HepG2 (cell line): Measurements from ENCODE around the gene SH3D19. TPM values are rescaled to one million over a fixed set of nuclear protein-coding genes. Genes with fewer than 3 reads are reported as not detected.

Experiments
- ARNTL ChIP-seq: sonication (generic); formaldehyde crosslinking; IDR thresholded peaks from 2 replicates; pipeline ENCODE4 v1.4.0; 2020; ENCODE audit warnings: mild to moderate bottlenecking, missing genetic modification reagents
- FOXC1 ChIP-seq: sonication (generic); formaldehyde crosslinking; IDR thresholded peaks from 2 replicates; pipeline ENCODE4 v1.8.0; 2022; ENCODE audit warnings: mild to moderate bottlenecking, missing genetic modification reagents, borderline replicate concordance
- FOXJ3 ChIP-seq: sonication (generic); formaldehyde crosslinking; IDR thresholded peaks from 2 replicates; pipeline ENCODE4 v1.4.0; 2020; ENCODE audit warnings: missing genetic modification reagents, mild to moderate bottlenecking, borderline replicate concordance
- MNT ChIP-seq: fragments of 450-650 bp; IDR thresholded peaks from 2 replicates; pipeline ENCODE4 v1.6.1; 2016
- MTA3 ChIP-seq: sonication (generic); formaldehyde crosslinking; IDR thresholded peaks from 2 replicates; pipeline ENCODE4 v1.4.0; 2020; ENCODE audit warnings: missing genetic modification reagents
- PITX1 ChIP-seq: sonication (generic); formaldehyde crosslinking; IDR thresholded peaks from 2 replicates; pipeline ENCODE4 v1.5.1; 2020; ENCODE audit warnings: mild to moderate bottlenecking, missing genetic modification reagents
- SIN3B ChIP-seq: fragments of 150-350 bp; IDR thresholded peaks from 2 replicates; pipeline ENCODE4 v1.6.1; 2014; ENCODE audit warnings: low read length
- U2AF2 ChIP-seq: fragments of 200-400 bp; formaldehyde crosslinking; IDR thresholded peaks from 2 replicates; pipeline ENCODE4 v1.6.1; 2017; ENCODE audit warnings: low read depth, mild to moderate bottlenecking, low read length
- ZBTB7A ChIP-seq: sonication (generic); formaldehyde crosslinking; IDR thresholded peaks from 2 replicates; pipeline ENCODE4 v1.8.0; 2022; ENCODE audit warnings: mild to moderate bottlenecking, missing genetic modification reagents
- ZHX1 ChIP-seq: sonication (generic); formaldehyde crosslinking; IDR thresholded peaks from 2 replicates; pipeline ENCODE4 v1.8.1; 2022; ENCODE audit warnings: low read depth, mild to moderate bottlenecking, missing genetic modification reagents
- ZNF3 ChIP-seq: IDR thresholded peaks from 2 replicates; pipeline ENCODE4 v1.7.0; 2017; ENCODE audit warnings: inconsistent platforms
- ZNF317 ChIP-seq: sonication (generic); formaldehyde crosslinking; IDR thresholded peaks from 2 replicates; pipeline ENCODE4 v1.5.0; 2020; ENCODE audit warnings: mild to moderate bottlenecking, missing genetic modification reagents
- ZNF446 ChIP-seq: sonication (generic); formaldehyde crosslinking; IDR thresholded peaks from 2 replicates; pipeline ENCODE4 v1.5.0; 2020; ENCODE audit warnings: mild to moderate bottlenecking, missing genetic modification reagents
- ZNF816 ChIP-seq: sonication (generic); formaldehyde crosslinking; IDR thresholded peaks from 2 replicates; pipeline ENCODE4 v1.8.0; 2022; ENCODE audit warnings: missing genetic modification reagents, mild to moderate bottlenecking, borderline replicate concordance
- polyA plus RNA-seq, 8 experiments: library from polyadenylated mRNA; depleted of rRNA in 3 of 8; stranded (reverse) in 7 of 8; unstranded in 1 of 8; fragments of >200 nt; fragmentation: Illumina TruSeq in 4 of 8; extraction: Trizol in 4 of 8; gene quantifications; 2 replicates each; pipeline versions ENCODE4 v1.2.1 to v1.2.3, GENCODE V29; 2011 to 2016; ENCODE audit warnings: low read depth in 4 of 8, missing spikeins in 1 of 8, mixed read lengths in 1 of 8; ENCODE audit not compliant: insufficient read depth in 1 of 8
- total RNA-seq, 5 experiments: library from RNA; depleted of rRNA; stranded (reverse); fragments of >200 nt; fragmentation: Illumina TruSeq; extraction: Trizol; gene quantifications; 2 replicates each; pipeline ENCODE4 v1.2.3, GENCODE V29; 2016; ENCODE audit warnings: low read depth in 1 of 5
- TF ChIP-seq, protein P1 (sequence below): IDR thresholded peaks from 2 replicates; pipeline ENCODE4 v1.6.1; 2018; ENCODE audit warnings: missing genetic modification reagents, mild to moderate bottlenecking, missing compliant biosample characterization
- TF ChIP-seq, protein P2 (sequence below): sonication (generic); formaldehyde crosslinking; IDR thresholded peaks from 2 replicates; pipeline ENCODE4 v1.9.0; 2022; ENCODE audit warnings: low read depth, missing genetic modification reagents
- TF ChIP-seq, protein P3 (sequence below): sonication (generic); formaldehyde crosslinking; IDR thresholded peaks from 2 replicates; pipeline ENCODE4 v1.5.0; 2020; ENCODE audit warnings: mild to moderate bottlenecking, missing genetic modification reagents
- TF ChIP-seq, protein P4 (sequence below): sonication (generic); formaldehyde crosslinking; conservative IDR thresholded peaks from 2 replicates; pipeline ENCODE4 v1.8.0; 2022; ENCODE audit warnings: low read depth, missing genetic modification reagents

Gene SH3D19
- total and polyA plus RNA-seq, 2 of the 13 experiments (the other 11 are each of a cell fraction or from before 2014, with no cell fraction given) = 31.2 to 38.0 TPM

DNA sequence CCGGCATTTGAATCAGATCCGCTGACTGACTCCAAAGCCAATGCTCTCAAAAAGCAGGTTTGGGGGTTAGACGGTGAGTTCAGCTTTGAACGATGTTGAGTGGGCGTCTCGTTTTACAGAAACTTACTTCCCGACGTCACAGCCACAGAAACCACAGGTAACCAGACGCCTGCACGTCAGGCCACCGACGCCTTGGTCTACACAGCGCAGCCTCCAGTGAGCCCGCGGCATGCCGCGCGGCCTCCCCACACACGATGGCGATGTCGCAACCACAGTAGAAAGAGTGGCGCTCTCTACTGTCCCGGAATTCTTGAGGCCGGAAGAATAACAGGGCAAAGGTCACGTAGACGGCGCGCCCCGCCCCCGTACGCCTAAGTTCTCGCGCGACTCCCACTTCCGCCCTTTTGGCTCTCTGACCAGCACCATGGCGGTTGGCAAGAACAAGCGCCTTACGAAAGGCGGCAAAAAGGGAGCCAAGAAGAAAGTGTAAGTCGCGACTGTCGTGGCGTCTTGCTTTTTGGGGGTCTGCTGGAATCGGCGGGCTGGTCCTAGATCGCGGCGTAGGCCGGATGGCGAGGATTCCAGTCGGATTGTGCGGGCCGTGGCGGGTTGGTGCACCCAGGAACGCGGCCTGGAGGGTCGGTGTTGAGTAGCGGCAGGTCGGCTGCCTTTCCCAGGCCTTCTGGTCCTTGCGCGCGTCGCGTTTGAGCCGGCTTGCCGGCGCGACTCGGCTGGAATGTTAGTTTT lies 226.0 kb downstream of the SH3D19 start, which contains the start of gene RPS3A (continued):
- TF ChIP-seq FOXJ3 (CRISPR knock-in tag) = peak; percentile 81
- peak; percentile 95 for TF ChIP-seq ZHX1
- TF ChIP-seq ZNF446 (CRISPR knock-in tag) = peak; percentile 66; the same call in 1 of the 2 replicates
- TF ChIP-seq ARNTL (CRISPR knock-in tag) = peak; percentile 72; the same call in 1 of the 2 replicates
- TF ChIP-seq, protein P1, sequence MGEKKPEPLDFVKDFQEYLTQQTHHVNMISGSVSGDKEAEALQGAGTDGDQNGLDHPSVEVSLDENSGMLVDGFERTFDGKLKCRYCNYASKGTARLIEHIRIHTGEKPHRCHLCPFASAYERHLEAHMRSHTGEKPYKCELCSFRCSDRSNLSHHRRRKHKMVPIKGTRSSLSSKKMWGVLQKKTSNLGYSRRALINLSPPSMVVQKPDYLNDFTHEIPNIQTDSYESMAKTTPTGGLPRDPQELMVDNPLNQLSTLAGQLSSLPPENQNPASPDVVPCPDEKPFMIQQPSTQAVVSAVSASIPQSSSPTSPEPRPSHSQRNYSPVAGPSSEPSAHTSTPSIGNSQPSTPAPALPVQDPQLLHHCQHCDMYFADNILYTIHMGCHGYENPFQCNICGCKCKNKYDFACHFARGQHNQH = peak; percentile 96
- TF ChIP-seq, protein P2, sequence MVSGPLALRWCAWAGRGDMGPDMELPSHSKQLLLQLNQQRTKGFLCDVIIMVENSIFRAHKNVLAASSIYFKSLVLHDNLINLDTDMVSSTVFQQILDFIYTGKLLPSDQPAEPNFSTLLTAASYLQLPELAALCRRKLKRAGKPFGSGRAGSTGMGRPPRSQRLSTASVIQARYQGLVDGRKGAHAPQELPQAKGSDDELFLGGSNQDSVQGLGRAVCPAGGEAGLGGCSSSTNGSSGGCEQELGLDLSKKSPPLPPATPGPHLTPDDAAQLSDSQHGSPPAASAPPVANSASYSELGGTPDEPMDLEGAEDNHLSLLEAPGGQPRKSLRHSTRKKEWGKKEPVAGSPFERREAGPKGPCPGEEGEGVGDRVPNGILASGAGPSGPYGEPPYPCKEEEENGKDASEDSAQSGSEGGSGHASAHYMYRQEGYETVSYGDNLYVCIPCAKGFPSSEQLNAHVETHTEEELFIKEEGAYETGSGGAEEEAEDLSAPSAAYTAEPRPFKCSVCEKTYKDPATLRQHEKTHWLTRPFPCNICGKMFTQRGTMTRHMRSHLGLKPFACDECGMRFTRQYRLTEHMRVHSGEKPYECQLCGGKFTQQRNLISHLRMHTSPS (CRISPR knock-in tag) = peak; percentile 51; the same call in 1 of the 2 replicates
- TF ChIP-seq ZNF816 (CRISPR knock-in tag) = peak; percentile 97
- no peak for TF ChIP-seq MTA3 (CRISPR knock-in tag)
- TF ChIP-seq ZBTB7A = peak; percentile 55
- TF ChIP-seq, protein P3, sequence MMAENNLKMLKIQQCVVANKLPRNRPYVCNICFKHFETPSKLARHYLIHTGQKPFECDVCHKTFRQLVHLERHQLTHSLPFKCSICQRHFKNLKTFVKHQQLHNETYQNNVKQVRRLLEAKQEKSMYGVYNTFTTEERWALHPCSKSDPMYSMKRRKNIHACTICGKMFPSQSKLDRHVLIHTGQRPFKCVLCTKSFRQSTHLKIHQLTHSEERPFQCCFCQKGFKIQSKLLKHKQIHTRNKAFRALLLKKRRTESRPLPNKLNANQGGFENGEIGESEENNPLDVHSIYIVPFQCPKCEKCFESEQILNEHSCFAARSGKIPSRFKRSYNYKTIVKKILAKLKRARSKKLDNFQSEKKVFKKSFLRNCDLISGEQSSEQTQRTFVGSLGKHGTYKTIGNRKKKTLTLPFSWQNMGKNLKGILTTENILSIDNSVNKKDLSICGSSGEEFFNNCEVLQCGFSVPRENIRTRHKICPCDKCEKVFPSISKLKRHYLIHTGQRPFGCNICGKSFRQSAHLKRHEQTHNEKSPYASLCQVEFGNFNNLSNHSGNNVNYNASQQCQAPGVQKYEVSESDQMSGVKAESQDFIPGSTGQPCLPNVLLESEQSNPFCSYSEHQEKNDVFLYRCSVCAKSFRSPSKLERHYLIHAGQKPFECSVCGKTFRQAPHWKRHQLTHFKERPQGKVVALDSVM (CRISPR knock-in tag) = peak; percentile 88
- peak; percentile 0; the same call in 1 of the 2 replicates for TF ChIP-seq SIN3B
- TF ChIP-seq PITX1 (CRISPR knock-in tag) = peak; percentile 80; the same call in 1 of the 2 replicates
- TF ChIP-seq, protein P4, sequence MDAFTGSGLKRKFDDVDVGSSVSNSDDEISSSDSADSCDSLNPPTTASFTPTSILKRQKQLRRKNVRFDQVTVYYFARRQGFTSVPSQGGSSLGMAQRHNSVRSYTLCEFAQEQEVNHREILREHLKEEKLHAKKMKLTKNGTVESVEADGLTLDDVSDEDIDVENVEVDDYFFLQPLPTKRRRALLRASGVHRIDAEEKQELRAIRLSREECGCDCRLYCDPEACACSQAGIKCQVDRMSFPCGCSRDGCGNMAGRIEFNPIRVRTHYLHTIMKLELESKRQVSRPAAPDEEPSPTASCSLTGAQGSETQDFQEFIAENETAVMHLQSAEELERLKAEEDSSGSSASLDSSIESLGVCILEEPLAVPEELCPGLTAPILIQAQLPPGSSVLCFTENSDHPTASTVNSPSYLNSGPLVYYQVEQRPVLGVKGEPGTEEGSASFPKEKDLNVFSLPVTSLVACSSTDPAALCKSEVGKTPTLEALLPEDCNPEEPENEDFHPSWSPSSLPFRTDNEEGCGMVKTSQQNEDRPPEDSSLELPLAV (CRISPR knock-in tag) = no peak
- peak; percentile 44; the same call in 1 of the 2 replicates for TF ChIP-seq ZNF317 (CRISPR knock-in tag)
- TF ChIP-seq MNT = peak; percentile 32
- peak; percentile 91; the same call in 1 of the 2 replicates for TF ChIP-seq U2AF2
- TF ChIP-seq FOXC1 (CRISPR knock-in tag) = peak; percentile 95
- no peak for TF ChIP-seq ZNF3 (CRISPR knock-in tag)
